ENCODE measurements around the gene HSPA5. TPM values are rescaled to one million over a fixed set of nuclear protein-coding genes. Genes with fewer than 3 reads are reported as not detected.
"Not testable (repeated sequence)": the region's sequence is repeated elsewhere in the genome, so short reads cannot be mapped to it uniquely, and the experiment has no call there.

HSPA5 gene
- total RNA-seq, 4 donors from 2014 or later, result 53.7 to 88.5 (median 81.5) TPM

GRCh38 chr9:125227761-125228160 lies 13.4 kb downstream of the HSPA5 start:
- TF ChIP-seq EP300 (IDR thresholded peaks at IDR 0.05) (no peak), POLR2AphosphoS5 (IDR thresholded peaks at IDR 0.05) (no peak), POLR2A (IDR thresholded peaks at IDR 0.05) (no peak)
- TF ChIP-seq, protein P1, sequence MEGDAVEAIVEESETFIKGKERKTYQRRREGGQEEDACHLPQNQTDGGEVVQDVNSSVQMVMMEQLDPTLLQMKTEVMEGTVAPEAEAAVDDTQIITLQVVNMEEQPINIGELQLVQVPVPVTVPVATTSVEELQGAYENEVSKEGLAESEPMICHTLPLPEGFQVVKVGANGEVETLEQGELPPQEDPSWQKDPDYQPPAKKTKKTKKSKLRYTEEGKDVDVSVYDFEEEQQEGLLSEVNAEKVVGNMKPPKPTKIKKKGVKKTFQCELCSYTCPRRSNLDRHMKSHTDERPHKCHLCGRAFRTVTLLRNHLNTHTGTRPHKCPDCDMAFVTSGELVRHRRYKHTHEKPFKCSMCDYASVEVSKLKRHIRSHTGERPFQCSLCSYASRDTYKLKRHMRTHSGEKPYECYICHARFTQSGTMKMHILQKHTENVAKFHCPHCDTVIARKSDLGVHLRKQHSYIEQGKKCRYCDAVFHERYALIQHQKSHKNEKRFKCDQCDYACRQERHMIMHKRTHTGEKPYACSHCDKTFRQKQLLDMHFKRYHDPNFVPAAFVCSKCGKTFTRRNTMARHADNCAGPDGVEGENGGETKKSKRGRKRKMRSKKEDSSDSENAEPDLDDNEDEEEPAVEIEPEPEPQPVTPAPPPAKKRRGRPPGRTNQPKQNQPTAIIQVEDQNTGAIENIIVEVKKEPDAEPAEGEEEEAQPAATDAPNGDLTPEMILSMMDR (IDR thresholded peaks at IDR 0.05), result no peak
- Histone ChIP-seq H3K4me1 (no peaks in the 10 kb centered on the region), H3K27me3 (no peaks in the 10 kb centered on the region), H3K4me3 (no peak overlapping the region), H3K36me3 (peaks cover 0 to 81% of the 10 kb centered on the region in 2 donors), H3K27ac (no peak overlapping the region), H3K9me3 (no peaks in the 10 kb centered on the region)
- ATAC-seq, result no peak
- WGBS, 2 donors (ENCODE audit: low coverage in 1 of 2), result 90 to 96% methylated on average over 4 to 6 of the region's 6 CpGs

- not testable (repeated sequence) for H3K4me3 ChIP-seq, H3K4me1 ChIP-seq, ATAC-seq, H3K9me3 ChIP-seq, H3K27ac ChIP-seq, H3K27me3 ChIP-seq
- H3K36me3 ChIP-seq, result peaks cover 0 to 86% of the 10 kb centered on the region in 2 donors
These were observed 16.3 kb downstream of the HSPA5 start for GRCh38 chr9:125224858-125225257.

- no peak for ATAC-seq
- Histone ChIP-seq H3K27me3 (no peaks in the 10 kb centered on the region), H3K36me3 (peaks cover 0 to 81% of the 10 kb centered on the region in 2 donors), H3K4me1 (no peaks in the 10 kb centered on the region), H3K9me3 (no peaks in the 10 kb centered on the region), H3K27ac (no peak overlapping the region), H3K4me3 (no peak overlapping the region)
- WGBS, 2 donors (ENCODE audit: low coverage in 1 of 2), result 83 to 94% methylated on average over 3 of the region's 3 CpGs
- TF ChIP-seq, protein P1 (IDR thresholded peaks at IDR 0.05), result no peak
- TF ChIP-seq EP300 (IDR thresholded peaks at IDR 0.05) (no peak), POLR2A (IDR thresholded peaks at IDR 0.05) (no peak), POLR2AphosphoS5 (IDR thresholded peaks at IDR 0.05) (no peak)
These were observed 22.5 kb downstream of the HSPA5 start for GRCh38 chr9:125218621-125219020.

GRCh38 chr9:125214186-125214585 lies 27.0 kb downstream of the HSPA5 start:
- Histone ChIP-seq H3K9me3 (no peaks in the 10 kb centered on the region), H3K27ac (no peak overlapping the region), H3K36me3 (peaks cover 0 to 82% of the 10 kb centered on the region in 2 donors), H3K4me3 (no peak overlapping the region), H3K4me1 (no peaks in the 10 kb centered on the region), H3K27me3 (no peaks in the 10 kb centered on the region)
- no peak for ATAC-seq
- 71 to 72% methylated on average over 4 to 5 of the region's 5 CpGs for WGBS, 2 donors (ENCODE audit: low coverage in 1 of 2)
- TF ChIP-seq, protein P1 (IDR thresholded peaks at IDR 0.05), result no peak
- TF ChIP-seq EP300 (IDR thresholded peaks at IDR 0.05) (no peak), POLR2AphosphoS5 (IDR thresholded peaks at IDR 0.05) (no peak), POLR2A (IDR thresholded peaks at IDR 0.05) (no peak)

- Histone ChIP-seq H3K4me1 (peaks cover 0 to 13% (median 3%) of the 10 kb centered on the region in 3 donors), H3K36me3 (peaks cover 0 to 65% of the 10 kb centered on the region in 2 donors), H3K27me3 (no peaks in the 10 kb centered on the region), H3K27ac (no peak overlapping the region), H3K9me3 (no peaks in the 10 kb centered on the region), H3K4me3 (no peak overlapping the region)
- no peak for TF ChIP-seq EP300 (IDR thresholded peaks at IDR 0.05)
- no peak for TF ChIP-seq POLR2A (IDR thresholded peaks at IDR 0.05)
- TF ChIP-seq, protein P1 (IDR thresholded peaks at IDR 0.05), result no peak
- TF ChIP-seq POLR2AphosphoS5 (IDR thresholded peaks at IDR 0.05), result no peak
- no peak for ATAC-seq
- 86% methylated on average over 3 of the region's 3 CpGs; no CpG with 5 or more reads in 1 of the 2 donors for WGBS, 2 donors (ENCODE audit: low coverage in 1 of 2)
These were observed 36.7 kb downstream of the HSPA5 start for GRCh38 chr9:125204477-125204876.
